Measurements from ENCODE around the gene PNMT.

The PNMT gene

DNA sequence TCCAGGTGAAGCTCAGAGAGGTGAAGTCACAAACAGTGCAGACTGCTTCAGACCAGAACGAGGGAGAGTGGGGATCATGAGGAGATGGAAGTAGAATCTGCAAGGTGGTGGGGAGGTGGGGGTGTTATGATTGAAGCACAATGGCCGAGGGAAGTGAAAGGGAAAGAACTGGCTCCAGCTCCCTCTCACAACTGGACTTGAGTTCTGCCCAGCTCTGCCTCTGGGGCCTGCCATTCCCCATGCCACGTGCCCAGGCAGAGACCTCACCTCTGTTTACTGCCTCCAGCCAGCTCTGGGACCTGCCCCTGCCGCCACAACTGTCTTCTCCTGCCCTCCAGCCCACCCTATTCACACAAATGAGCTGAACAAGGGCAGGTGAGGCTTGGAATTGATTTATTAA lies 2.5 kb downstream of the PNMT start:
- DNase-seq = no peak

GRCh38 chr17:39671651-39672521 lies 3.6 kb downstream of the PNMT start:
- DNase-seq = peak; percentile 85

DNA sequence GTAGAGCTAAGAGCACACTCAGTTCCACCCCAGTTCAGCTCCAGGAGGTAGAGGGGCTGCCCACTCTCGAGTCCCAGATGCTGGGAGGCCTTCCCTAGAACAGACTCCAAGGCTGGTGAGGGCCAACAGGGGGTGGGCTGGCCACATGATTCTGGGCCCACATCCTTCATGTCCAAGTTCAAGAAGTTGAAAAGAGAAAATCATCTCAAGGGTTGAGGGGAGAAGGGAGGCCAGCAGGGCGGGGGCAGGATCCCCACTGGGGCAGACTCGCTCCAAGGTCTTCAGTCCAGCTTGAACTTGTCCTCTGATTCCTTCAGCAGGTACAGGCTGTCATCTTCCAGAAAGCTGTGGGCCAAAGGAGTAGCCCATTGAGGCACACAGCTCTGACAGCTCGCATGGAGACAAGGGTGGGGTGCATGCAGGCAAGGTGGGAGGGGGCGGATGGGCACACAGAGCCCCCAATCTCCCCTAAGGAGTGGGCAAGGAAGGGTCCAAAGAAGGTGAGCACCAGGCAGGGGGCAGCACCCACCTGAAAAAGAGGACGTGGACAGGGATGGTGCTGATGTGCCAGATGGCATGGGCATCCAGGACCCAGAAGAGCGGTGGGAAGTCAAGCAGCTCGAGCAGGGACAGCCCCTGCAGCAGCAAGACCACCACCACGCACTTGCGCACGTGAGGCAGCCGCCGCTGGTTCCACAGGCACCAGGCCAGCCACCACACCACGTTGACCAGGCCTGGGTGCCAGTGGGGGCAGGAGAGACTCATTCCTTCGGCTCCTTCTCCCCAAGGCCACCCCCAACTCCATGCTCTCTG lies 4.5 kb downstream of the PNMT start:
- no peak for DNase-seq

GRCh38 chr17:39673335-39674081 lies 5.3 kb downstream of the PNMT start:
- no peak for DNase-seq

DNA sequence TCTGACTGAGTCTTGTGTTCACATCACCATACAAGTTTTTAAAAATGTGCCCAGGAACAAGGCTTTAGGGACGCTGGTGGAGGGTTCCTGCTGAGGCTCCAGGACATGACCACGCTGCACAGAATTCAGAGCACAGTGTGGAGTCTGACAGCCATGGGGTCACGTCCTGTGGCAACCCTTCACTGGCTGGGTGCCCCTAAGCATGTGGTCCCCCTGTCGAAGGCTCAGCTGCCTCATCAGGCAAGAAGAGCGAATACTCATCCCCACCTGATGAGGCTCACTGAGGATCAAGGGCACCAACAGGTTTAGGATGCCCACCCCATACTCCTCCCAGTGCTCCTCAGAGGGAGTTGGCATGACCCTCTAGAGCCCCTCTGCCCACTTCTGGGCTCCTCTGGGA lies 5.9 kb downstream of the PNMT start:
- no peak for DNase-seq

GRCh38 chr17:39674702-39675389 lies 6.6 kb downstream of the PNMT start:
- DNase-seq = peak; percentile 76

DNA sequence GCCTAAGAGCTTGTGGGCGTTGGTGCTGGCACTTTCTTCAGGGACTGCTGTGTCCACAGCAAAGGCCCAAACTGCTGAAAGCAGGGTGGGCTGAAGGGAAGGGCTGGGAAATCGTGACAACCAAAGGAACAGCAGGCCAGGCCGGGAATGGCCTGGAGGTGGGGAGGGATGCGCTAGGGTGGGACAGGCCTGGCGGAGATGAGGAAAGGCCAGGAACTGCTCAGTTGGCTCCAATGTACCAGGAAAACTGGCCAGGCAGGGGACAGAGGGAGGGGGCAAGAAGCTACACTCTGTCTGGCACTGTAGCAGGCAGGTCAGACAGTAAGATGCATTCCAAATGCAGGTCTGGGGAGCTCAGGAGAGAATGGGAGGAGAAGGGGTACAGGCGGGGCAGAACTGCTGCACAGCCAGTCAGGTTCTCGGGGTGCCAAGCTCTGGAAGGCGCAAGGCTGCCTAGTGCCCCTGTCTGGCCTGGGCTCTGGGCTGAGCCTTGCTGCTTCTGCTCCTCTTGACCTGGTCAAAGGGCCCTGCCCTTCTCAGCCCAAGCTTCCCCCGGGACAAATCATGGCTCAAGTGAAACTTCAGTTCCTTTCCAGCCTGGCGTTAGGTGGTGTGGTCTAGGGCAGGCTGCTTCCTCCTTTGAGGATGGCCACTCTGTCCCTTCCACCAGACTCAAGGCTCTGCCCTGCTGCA lies 7.3 kb downstream of the PNMT start:
- no peak for DNase-seq

GRCh38 chr17:39676198-39676819 lies 8.1 kb downstream of the PNMT start:
- DNase-seq = peak; percentile 81

DNA sequence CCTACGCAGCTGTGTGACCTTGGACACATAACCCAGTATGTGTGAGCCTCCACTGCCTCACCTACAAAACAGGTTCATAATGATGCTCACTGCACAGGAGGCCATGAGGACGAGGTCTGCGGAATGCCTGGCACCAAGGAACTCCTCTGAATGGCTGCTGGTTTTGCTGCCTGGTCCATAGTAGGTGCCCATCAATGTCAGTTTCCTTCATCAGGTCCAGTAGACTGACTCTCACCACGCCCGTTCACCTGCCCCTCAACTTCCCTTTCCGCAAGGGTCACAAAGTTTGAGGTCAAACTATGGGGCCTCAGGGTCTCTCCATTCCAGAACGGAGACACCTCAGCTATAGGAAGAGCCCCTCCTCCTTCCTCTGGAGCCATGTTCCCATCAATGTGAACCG lies 8.8 kb downstream of the PNMT start:
- no peak for DNase-seq

DNA sequence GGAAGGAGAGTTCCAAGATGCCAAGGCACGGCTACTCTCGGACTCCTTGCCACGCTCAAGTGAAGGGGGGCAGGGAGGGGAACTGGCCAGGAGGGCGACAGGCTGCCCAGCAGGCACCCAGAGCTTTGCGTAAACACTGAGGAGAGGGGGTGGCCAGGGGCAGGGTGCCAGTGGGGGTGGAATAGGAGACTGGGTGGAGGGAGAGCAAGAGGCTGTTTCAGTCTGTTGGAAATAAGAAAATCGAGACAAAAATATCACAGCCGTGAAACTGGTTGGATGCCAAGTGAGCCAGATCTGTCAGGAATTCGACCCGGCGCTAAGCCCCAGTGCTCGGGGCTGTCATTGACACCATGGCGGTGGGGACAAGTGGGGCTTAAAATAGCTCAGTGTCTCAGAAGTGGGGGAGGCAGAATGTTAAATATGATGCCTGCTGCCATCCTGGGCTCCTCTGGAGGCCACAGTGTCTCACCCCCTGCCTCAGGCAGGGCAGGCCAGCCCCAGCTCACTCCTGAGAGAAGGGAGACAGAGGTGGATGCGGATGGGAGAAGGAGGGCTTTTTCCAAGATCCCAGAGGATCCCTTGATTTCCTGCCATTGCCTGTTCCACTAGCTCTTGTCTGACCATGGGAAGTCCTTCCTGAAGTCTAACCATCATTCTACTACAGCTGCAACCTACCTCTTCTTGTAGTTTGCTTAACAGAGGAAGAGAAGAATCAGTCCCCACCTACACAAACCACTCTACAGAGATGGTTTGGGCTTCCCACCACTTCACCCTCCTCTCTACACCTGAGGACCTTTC lies 9.5 kb downstream of the PNMT start:
- peak; percentile 54 for DNase-seq

GRCh38 chr17:39678340-39679116 lies 10.3 kb downstream of the PNMT start:
- no peak for DNase-seq

- peak; percentile 56 for DNase-seq
These were observed 11.4 kb downstream of the PNMT start for GRCh38 chr17:39679521-39680192.

DNA sequence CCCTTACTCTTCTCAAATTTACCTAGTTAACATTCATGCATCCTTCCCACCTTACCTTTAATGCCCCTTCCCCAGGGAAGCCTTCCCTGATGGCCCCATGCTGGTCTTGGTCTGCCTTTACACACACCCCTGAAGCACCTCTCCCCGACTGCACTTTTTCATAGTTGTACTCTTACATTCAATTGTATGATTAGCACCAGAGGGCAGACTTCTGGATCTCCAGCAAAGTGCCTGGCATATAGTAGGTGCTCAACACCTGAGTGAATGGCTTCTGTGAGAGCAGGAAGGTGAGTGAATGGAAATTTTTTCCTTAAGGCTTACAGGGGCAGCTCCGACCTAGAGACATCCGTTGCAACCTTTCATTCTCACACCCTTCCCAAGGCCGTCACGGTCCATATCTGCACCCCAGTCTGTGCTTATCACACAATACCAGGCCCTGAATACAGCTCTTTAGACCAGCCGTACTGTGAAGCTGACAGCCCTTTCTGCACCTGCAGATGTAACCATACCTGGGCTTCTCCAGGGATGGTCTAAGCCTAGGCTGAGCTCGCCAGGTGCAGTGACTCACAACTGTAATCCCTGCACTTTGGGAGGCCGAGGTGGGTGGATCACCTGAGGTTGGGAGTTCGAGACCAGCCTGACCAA lies 15.2 kb downstream of the PNMT start:
- DNase-seq = no peak

DNA sequence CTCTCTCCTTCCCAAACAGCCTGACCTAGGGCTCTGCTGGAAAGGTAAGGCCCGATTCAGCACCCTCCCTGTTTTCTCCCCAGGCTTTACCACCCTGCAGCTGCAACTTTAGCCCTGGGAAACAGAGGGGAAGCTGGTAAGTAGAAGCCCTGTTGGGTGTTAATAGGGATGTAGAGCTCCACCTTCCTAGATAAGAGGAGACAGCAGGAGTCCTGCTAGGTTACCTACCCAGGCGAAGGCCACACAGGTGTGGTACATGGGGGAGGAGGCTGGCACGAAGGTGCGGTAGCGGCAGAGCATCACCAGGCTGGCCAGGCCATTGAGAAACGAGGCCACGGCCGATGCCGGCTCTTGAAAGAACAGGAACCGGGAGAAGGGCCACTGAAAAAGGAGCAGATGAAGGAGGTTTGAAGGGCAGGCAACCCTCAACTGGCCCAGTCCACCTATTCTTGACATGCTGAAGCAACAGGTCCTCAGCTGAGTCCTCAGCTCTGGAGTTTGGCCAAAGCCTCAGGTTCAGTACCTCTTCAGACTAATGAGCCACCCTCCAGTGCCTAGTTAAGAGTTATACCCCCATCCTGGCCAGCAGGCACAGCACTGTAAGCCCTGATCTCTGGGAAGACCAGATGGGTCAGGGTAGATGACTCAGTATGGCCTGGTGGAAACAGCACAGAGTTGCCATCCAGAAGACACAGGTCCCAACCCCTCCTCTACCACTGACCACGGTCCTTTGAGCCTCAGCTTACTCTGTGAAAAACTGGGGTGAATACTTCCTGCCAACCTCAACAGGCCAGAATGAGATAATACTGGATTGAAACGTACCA lies 16.3 kb downstream of the PNMT start:
- DNase-seq = no peak

DNA sequence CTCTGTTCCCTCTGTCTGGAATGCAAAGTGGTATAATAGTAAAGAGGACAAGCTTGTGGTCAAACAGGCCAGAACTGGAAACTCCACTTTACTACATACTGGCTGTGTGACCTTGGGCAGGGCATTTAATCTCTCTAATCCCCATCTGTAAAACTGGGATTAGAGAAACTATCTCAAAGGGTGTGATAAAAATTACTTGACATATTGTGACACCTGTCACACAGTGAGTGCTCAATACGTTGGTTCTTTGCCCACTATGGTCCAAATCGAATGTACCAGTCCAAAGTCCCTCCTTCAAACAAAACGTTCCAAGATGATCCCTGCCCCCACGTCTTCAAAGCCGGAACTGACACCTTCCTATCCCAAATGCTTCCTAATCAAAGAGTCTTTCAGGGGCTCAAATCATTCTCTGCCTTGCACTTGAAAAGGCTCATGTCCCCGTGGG lies 18.9 kb downstream of the PNMT start:
- DNase-seq = peak; percentile 78

- DNase-seq = peak; percentile 97
These were observed 19.6 kb downstream of the PNMT start, which contains the start of gene PGAP3 for GRCh38 chr17:39687546-39688474. Gene PGAP3 (minus strand): TSS chr17:39688057. CDS start chr17:39688014, 43 bp downstream.

DNA sequence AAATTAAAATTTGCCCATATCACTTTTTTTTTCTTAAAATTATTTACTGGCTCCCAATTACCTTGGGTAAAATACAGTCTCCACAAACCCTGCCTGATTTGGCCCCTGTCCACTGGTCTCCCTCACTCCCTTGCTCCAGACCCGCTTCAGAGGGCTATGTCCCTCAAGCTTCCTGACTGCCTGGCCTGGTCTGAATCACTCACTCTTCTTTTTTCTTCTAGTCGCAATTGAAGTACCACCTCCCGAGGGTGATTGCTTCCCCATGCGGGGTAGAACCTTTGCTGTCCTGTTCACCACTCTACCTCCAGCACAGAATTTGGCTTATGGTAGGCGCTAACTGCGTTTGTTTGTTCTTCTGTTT lies 20.2 kb downstream of the PNMT start:
- DNase-seq = no peak
